ENCODE measurements around the gene LNX1. TPM values are rescaled to one million over a fixed set of nuclear protein-coding genes. Genes with fewer than 3 reads are reported as not detected.

LNX1 gene
- total and polyA plus RNA-seq, 2 of the 13 experiments (the other 11 are each of a cell fraction or from before 2014, with no cell fraction given), result 0.49 TPM

GRCh38 chr4:53529025-53529424, 62.3 kb downstream of the LNX1 start:
- Histone ChIP-seq H2AFZ (ENCODE audit: low read length) (no peak overlapping the region), H3K4me1 (ENCODE audit: insufficient read depth, low read length) (no peaks in the 10 kb centered on the region), H3K36me3 (replicated peaks in 1 of 2; ENCODE audit: control insufficient read depth in 1 of 2, insufficient read depth in 2 of 2, low read length in 2 of 2) (no peaks in the 10 kb centered on the region), H3K9me3 (ENCODE audit: low read length) (no peaks in the 10 kb centered on the region), H3K79me2 (ENCODE audit: insufficient read depth, low read length) (no peaks in the 10 kb centered on the region), H3K9ac (ENCODE audit: insufficient read depth, low read depth, low read length) (no peak overlapping the region), H3K27me3 (ENCODE audit: control insufficient read depth in 1 of 2, insufficient read depth in 2 of 2, low read length in 2 of 2) (no peaks in the 10 kb centered on the region), H3K4me3 (replicated peaks in 1 of 3; ENCODE audit: insufficient read depth in 1 of 3, low read depth in 2 of 3, low read length in 3 of 3) (no peak overlapping the region), H4K20me1 (ENCODE audit: insufficient read depth, low read length) (no peaks in the 10 kb centered on the region), H3K4me2 (ENCODE audit: low read depth, low read length) (no peak overlapping the region), H3K27ac (ENCODE audit: extremely low read length, insufficient read depth, low read length) (no peak overlapping the region)
- in situ Hi-C loops (cut with HindIII; ENCODE audit: extremely low pct_ligation_motif_present, low pct_unique_long_range_greater_than_20kb) (no loop called here), intact Hi-C loops (cut with micrococcal nuclease; ENCODE audit: unreplicated experiment) (no loop called here)
- POLR2A ChIA-PET, result no interaction called here
- DNase-seq (ENCODE audit: low spot score), result no peak
- BruUV-seq (replicated peaks), result no TSS peak
- CTCF ChIA-PET (ENCODE audit: low intra/inter-chr PET ratio, low total read pairs), result no interaction called here
- TF ChIP-seq EED (CRISPR knock-in tag; IDR thresholded peaks at IDR 0.05) (no peak), DNMT1 (CRISPR knock-in tag; IDR thresholded peaks at IDR 0.05) (no peak), NFIC (IDR thresholded peaks at IDR 0.05; ENCODE audit: low read length) (no peak), ZNF674 (CRISPR knock-in tag; IDR thresholded peaks at IDR 0.05; ENCODE audit: low read depth) (no peak), CSRNP1 (CRISPR knock-in tag; IDR thresholded peaks at IDR 0.05) (no peak), CBX1 (IDR thresholded peaks at IDR 0.05; ENCODE audit: low read depth) (no peak), NFYB (CRISPR knock-in tag; IDR thresholded peaks at IDR 0.05) (no peak), REXO4 (CRISPR knock-in tag; IDR thresholded peaks at IDR 0.05; ENCODE audit: borderline replicate concordance) (no peak), U2AF2 (IDR thresholded peaks at IDR 0.05; ENCODE audit: low read depth, low read length) (no peak), PITX1 (CRISPR knock-in tag; IDR thresholded peaks at IDR 0.05) (no peak), ZEB1 (IDR thresholded peaks at IDR 0.05; ENCODE audit: insufficient replicate concordance, low read depth) (no peak), NRL (CRISPR knock-in tag; IDR thresholded peaks at IDR 0.05; ENCODE audit: borderline replicate concordance) (no peak)
- FAIRE-seq, result no peak
- WGBS (ENCODE audit: low lambda C conversion rate), result 40% methylated on average over 3 of the region's 3 CpGs
- no peak for ATAC-seq

Measured in HepG2 (cell line).